H1 (cell line): Measurements from ENCODE around the gene MROH2A. TPM values are rescaled to one million over a fixed set of nuclear protein-coding genes. Genes with fewer than 3 reads are reported as not detected.

ENCODE experiments used
- CTCF ChIA-PET: fragments of 300-600 bp; sonication (Branson Sonifier 250); formaldehyde crosslinking; loops from one replicate; lab custom pipeline; 2021; ENCODE audit not compliant: partially characterized antibody; lab: Charles Lee
- POLR2A ChIA-PET: fragments of 300-600 bp; sonication (Branson Sonifier 250); formaldehyde crosslinking; loops from one replicate; lab custom pipeline; 2021; ENCODE audit warnings: inconsistent platforms; ENCODE audit not compliant: partially characterized antibody; lab: Charles Lee
- DNase-seq, 2 experiments: peaks; one replicate each; pipeline versions ENCODE4 v3.0.0 to v3.0.0-alpha.2; 2010 to 2022; ENCODE audit warnings: low spot score in 2 of 2, low read depth in 1 of 2, mixed read lengths in 1 of 2
- FAIRE-seq: peaks from 2 replicates; lab custom pipeline; 2011; peaks lifted over from hg19 to GRCh38; lab: Jason Lieb, UNC
- H2AFZ ChIP-seq: 2 replicates; pipeline ENCODE4 v1.8.1; 2012; ENCODE audit warnings: low read length, inconsistent platforms
- H2AK5ac ChIP-seq: 2 replicates; pipeline ENCODE4 v1.6.1; 2013; ENCODE audit warnings: low read depth, low read length
- H2BK120ac ChIP-seq: replicated peaks from 2 replicates; pipeline ENCODE3; 2013; ENCODE audit warnings: low read depth, low read length, inconsistent platforms
- H2BK12ac ChIP-seq: 2 replicates; pipeline ENCODE4 v1.6.1; 2013; ENCODE audit warnings: low read depth, low read length
- H2BK15ac ChIP-seq: 2 replicates; pipeline ENCODE4 v1.6.1; 2013; ENCODE audit warnings: low read length
- H2BK20ac ChIP-seq: 2 replicates; pipeline ENCODE4 v1.6.1; 2013; ENCODE audit warnings: low read length
- H2BK5ac ChIP-seq: 2 replicates; pipeline ENCODE4 v1.6.1; 2013; ENCODE audit warnings: low read depth, low read length
- H3K14ac ChIP-seq: 2 replicates; pipeline ENCODE4 v1.6.1; 2013; ENCODE audit warnings: inconsistent platforms; ENCODE audit not compliant: insufficient read length
- H3K18ac ChIP-seq: 2 replicates; pipeline ENCODE4 v1.6.1; 2013; ENCODE audit warnings: low read length; ENCODE audit errors: extremely low read depth
- H3K23ac ChIP-seq: 2 replicates; pipeline ENCODE4 v1.6.1; 2013; ENCODE audit warnings: inconsistent platforms; ENCODE audit not compliant: insufficient read length
- H3K23me2 ChIP-seq: 2 replicates; pipeline ENCODE4 v1.6.1; 2013; ENCODE audit warnings: low read depth, low read length
- H3K27ac ChIP-seq: 2 replicates; pipeline ENCODE4 v1.6.1; 2011; ENCODE audit warnings: low read depth, low read length, inconsistent platforms
- H3K27me3 ChIP-seq, 4 experiments: replicated peaks in 1 of 4; 1 replicate in 1 of 4; 2 replicates in 3 of 4; pipeline versions ENCODE4 v1.6.1 to v1.8.1; 2011 to 2013; ENCODE audit warnings: low read length in 3 of 4, mild to moderate bottlenecking in 3 of 4, inconsistent platforms in 2 of 4, mixed read lengths in 2 of 4, moderate library complexity in 1 of 4; ENCODE audit not compliant: control insufficient read depth in 3 of 4, insufficient read depth in 3 of 4; ENCODE audit errors: extremely low read depth in 1 of 4
- H3K36me3 ChIP-seq, 4 experiments: 2 replicates each; pipeline versions ENCODE4 v1.6.1 to v1.8.1; 2011 to 2013; ENCODE audit warnings: mild to moderate bottlenecking in 4 of 4, low read length in 3 of 4, moderate library complexity in 2 of 4, control low read depth in 1 of 4, inconsistent platforms in 1 of 4; ENCODE audit not compliant: insufficient read depth in 4 of 4, control insufficient read depth in 2 of 4
- H3K4ac ChIP-seq: replicated peaks from 2 replicates; pipeline ENCODE3; 2013; ENCODE audit warnings: low read length, low read depth, mixed read lengths, inconsistent platforms; ENCODE audit not compliant: insufficient read length
- H3K4me1 ChIP-seq, 4 experiments: replicated peaks in 1 of 4; 1 replicate in 1 of 4; 2 replicates in 3 of 4; pipeline versions ENCODE4 v1.6.1 to v1.8.1; 2011 to 2013; ENCODE audit warnings: low read length in 3 of 4, inconsistent platforms in 2 of 4, mixed read lengths in 1 of 4; ENCODE audit not compliant: insufficient read depth in 4 of 4, control insufficient read depth in 3 of 4
- H3K4me2 ChIP-seq, 2 experiments: 2 replicates each; pipeline versions ENCODE4 v1.6.1 to v1.8.1; 2011 to 2013; ENCODE audit warnings: low read depth in 2 of 2, low read length in 2 of 2, control low read depth in 1 of 2, inconsistent platforms in 1 of 2, mild to moderate bottlenecking in 1 of 2; ENCODE audit not compliant: insufficient read depth in 1 of 2
- H3K4me3 ChIP-seq, 4 experiments: fragments of 200-600, 300-600 bp in 1 of 4; sonication (generic), shearing (Covaris generic), sonication (Bioruptor Twin) in 1 of 4; 2 replicates each; pipeline versions ENCODE4 v1.5.1 to v1.8.1; 2011 to 2016; ENCODE audit warnings: low read length in 4 of 4, low read depth in 3 of 4, control low read depth in 2 of 4, inconsistent platforms in 2 of 4, mild to moderate bottlenecking in 2 of 4, mixed read lengths in 1 of 4, moderate library complexity in 1 of 4; ENCODE audit not compliant: insufficient read depth in 2 of 4; ENCODE audit errors: extremely low read depth in 1 of 4
- H3K56ac ChIP-seq: replicated peaks from 2 replicates; pipeline ENCODE3; 2013; ENCODE audit warnings: low read depth, mild to moderate bottlenecking, mixed read lengths, low read length, inconsistent platforms; ENCODE audit not compliant: insufficient read length
- H3K79me1 ChIP-seq: 2 replicates; pipeline ENCODE4 v1.6.1; 2013; ENCODE audit warnings: low read depth, low read length, control low read depth
- H3K79me2 ChIP-seq, 2 experiments: 2 replicates each; pipeline versions ENCODE4 v1.6.1 to v1.8.1; 2012 to 2013; ENCODE audit warnings: low read length in 2 of 2, mild to moderate bottlenecking in 2 of 2, inconsistent platforms in 1 of 2; ENCODE audit not compliant: insufficient read depth in 2 of 2, control insufficient read depth in 1 of 2
- H3K9ac ChIP-seq, 4 experiments: replicated peaks in 1 of 4; 1 replicate in 1 of 4; 2 replicates in 3 of 4; pipeline versions ENCODE4 v1.6.1 to v1.8.1; 2011 to 2013; ENCODE audit warnings: low read depth in 3 of 4, low read length in 3 of 4, control low read depth in 2 of 4, mild to moderate bottlenecking in 2 of 4, moderate library complexity in 2 of 4, inconsistent platforms in 1 of 4; ENCODE audit errors: extremely low read depth in 1 of 4
- H3K9me3 ChIP-seq, 2 experiments: 2 replicates each; pipeline versions ENCODE4 v1.6.1 to v1.8.1; 2012 to 2013; ENCODE audit warnings: mild to moderate bottlenecking in 2 of 2, moderate library complexity in 2 of 2, control low read depth in 1 of 2, inconsistent platforms in 1 of 2, low read depth in 1 of 2, low read length in 1 of 2, mixed read lengths in 1 of 2; ENCODE audit not compliant: insufficient read depth in 2 of 2
- H4K20me1 ChIP-seq, 2 experiments: replicated peaks in 1 of 2; 2 replicates each; pipeline versions ENCODE3 to v1.8.1; 2011 to 2013; ENCODE audit warnings: inconsistent platforms in 2 of 2, low read length in 2 of 2, mild to moderate bottlenecking in 1 of 2; ENCODE audit not compliant: insufficient read depth in 2 of 2, control insufficient read depth in 1 of 2
- H4K5ac ChIP-seq: 2 replicates; pipeline ENCODE4 v1.6.1; 2013; ENCODE audit warnings: low read length, low read depth, mixed read lengths, inconsistent platforms; ENCODE audit not compliant: insufficient read length
- H4K8ac ChIP-seq: 2 replicates; pipeline ENCODE4 v1.8.0; 2013; ENCODE audit warnings: mild to moderate bottlenecking, moderate library complexity, low read length, inconsistent platforms; ENCODE audit not compliant: insufficient read depth; ENCODE audit errors: extremely low read depth
- H4K91ac ChIP-seq: replicated peaks from 2 replicates; pipeline ENCODE3; 2013; ENCODE audit warnings: low read length, mixed read lengths, inconsistent platforms; ENCODE audit not compliant: insufficient read length
- HDAC6 ChIP-seq: IDR thresholded peaks from one replicate; pipeline ENCODE4 v1.7.1; 2012; ENCODE audit warnings: low read depth, mild to moderate bottlenecking, inconsistent platforms, low read length, moderate library complexity
- JUN ChIP-seq: IDR thresholded peaks from 2 replicates; pipeline ENCODE4 v1.6.1; 2011; ENCODE audit warnings: low read depth, mild to moderate bottlenecking, improper control_type of control experiment, low read length
- JUND ChIP-seq: IDR thresholded peaks from 2 replicates; pipeline ENCODE4 v1.6.1; 2011; ENCODE audit warnings: mild to moderate bottlenecking, improper control_type of control experiment, low read length
- WGBS, 2 experiments: shearing (Covaris generic) in 1 of 2; methylation state at CpG; one replicate each; pipeline versions ENCODE4 v1.1.6 to v1.1.7; 2013 to 2015; ENCODE audit warnings: low lambda C conversion rate in 2 of 2, mixed read lengths in 2 of 2, inconsistent platforms in 1 of 2, low coverage in 1 of 2, missing lambda C conversion rate in 1 of 2; ENCODE audit not compliant: insufficient replicate concordance in 2 of 2, insufficient coverage in 1 of 2, insufficient read length in 1 of 2; ENCODE audit errors: extremely low coverage in 1 of 2, missing lambda C conversion rate in 1 of 2; 5-methylcytosine and 5-hydroxymethylcytosine counted together
- polyA plus RNA-seq, 7 experiments: library from polyadenylated mRNA; depleted of rRNA in 3 of 7; stranded (reverse) in 5 of 7; unstranded in 2 of 7; fragments of >200 nt in 5 of 7; fragments of 200-250 nt in 2 of 7; gene quantifications; 1 replicate in 5 of 7; 2 replicates in 1 of 7; 4 replicates in 1 of 7; pipeline versions ENCODE4 v1.2.1 to v1.2.3, GENCODE V29; 2011 to 2013; ENCODE audit warnings: missing spikeins in 2 of 7, mixed read lengths in 2 of 7
- total RNA-seq: library from RNA; stranded (reverse); fragmentation: NEBNext Ultra II Directional; extraction: Animal tissue kit (Norgen Biotek cat#: 25700); gene quantifications from 2 replicates; pipeline ENCODE4 v1.2.1, GENCODE V29; 2021

The MROH2A gene
- total and polyA plus RNA-seq, 2 of the 8 experiments (the other 6 are each of a cell fraction or from before 2014, with no cell fraction given): not detected

GRCh38 chr2:233794128-233794658 is 16.1 kb downstream of the MROH2A start:
- POLR2A ChIA-PET: no interaction called here

More at GRCh38 chr2:233794128-233794658, 16.1 kb downstream of the MROH2A start:
- H3K36me3 ChIP-seq: no peaks in the 10 kb centered on the region
- peak overlapping the region; percentile 17; the same call in 1 of the 2 replicates for H4K8ac ChIP-seq
- H2BK15ac ChIP-seq: no peak overlapping the region
- no peak overlapping the region for H3K9ac ChIP-seq
- no peaks in the 10 kb centered on the region for H3K79me1 ChIP-seq
- no peak overlapping the region for H3K4ac ChIP-seq
- H3K4me1 ChIP-seq: no peaks in the 10 kb centered on the region
- H4K91ac ChIP-seq: no peak overlapping the region
- TF ChIP-seq JUN: no peak
- TF ChIP-seq JUND: no peak
- TF ChIP-seq HDAC6: no peak
- H3K18ac ChIP-seq: no peak overlapping the region
- H3K4me3 ChIP-seq: no peak overlapping the region
- peaks cover 0 to 5% of the 10 kb centered on the region in 2 experiments; a peak in 1 of 4 replicates for H3K9me3 ChIP-seq
- WGBS, 2 experiments: 81% methylated on average over 14 of the region's 17 CpGs; no CpG with 5 or more reads in 1 of the 2 experiments
- no peak overlapping the region for H2BK5ac ChIP-seq
- no peak overlapping the region for H2BK12ac ChIP-seq
- H3K23me2 ChIP-seq: no peaks in the 10 kb centered on the region
- H4K5ac ChIP-seq: no peak overlapping the region
- no peak overlapping the region for H3K56ac ChIP-seq
- no peaks in the 10 kb centered on the region for H4K20me1 ChIP-seq
- CTCF ChIA-PET: interaction anchor here (1.6 kb wide), 1 partner anchor 9 kb away, joined by 9 read pairs; no protein-coding TSS in a partner anchor
- no peak overlapping the region for H3K4me2 ChIP-seq
- no peak overlapping the region for H2AFZ ChIP-seq
- DNase-seq: peak in 1 of 2 experiments; percentile 10
- H3K27me3 ChIP-seq: no peaks in the 10 kb centered on the region
- FAIRE-seq: no peak
- no peaks in the 10 kb centered on the region for H3K79me2 ChIP-seq
- H3K23ac ChIP-seq: no peak overlapping the region
- no peak overlapping the region for H3K27ac ChIP-seq
- no peak overlapping the region for H2BK20ac ChIP-seq
- H2BK120ac ChIP-seq: no peak overlapping the region
- no peak overlapping the region for H3K14ac ChIP-seq
- no peak overlapping the region for H2AK5ac ChIP-seq
